Measurements from ENCODE around the gene SMPDL3B. TPM values are rescaled to one million over a fixed set of nuclear protein-coding genes. Genes with fewer than 3 reads are reported as not detected.

The SMPDL3B gene
- total and polyA plus RNA-seq, 5 experiments from 2014 or later = 0.16 TPM; not detected in 4

DNA sequence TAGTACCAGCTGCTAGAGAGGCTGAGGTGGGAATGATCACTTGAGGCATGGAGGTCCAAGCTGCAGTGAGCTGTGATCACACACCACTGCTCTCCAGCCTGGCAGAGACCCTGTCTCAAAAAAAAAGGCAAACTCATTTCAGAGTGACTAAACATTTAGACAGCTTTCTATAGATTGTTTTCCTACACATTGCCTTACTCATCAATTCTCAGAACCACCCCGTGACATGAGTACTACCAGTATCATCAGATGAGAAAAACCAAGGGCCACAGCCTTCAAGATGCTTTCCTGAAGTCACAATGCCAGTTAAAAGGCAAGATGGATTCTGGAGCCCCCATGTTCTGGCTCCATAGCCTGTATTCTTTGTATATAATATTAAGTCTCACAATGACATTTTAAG is 22.4 kb upstream of the SMPDL3B start:
- Mint-ChIP-seq H3K27ac (peak overlapping the region in 8 of 10 donors; percentile 18 to 85 (median 54)), H3K4me3 (peak overlapping the region in 8 of 10 donors; percentile 4 to 63 (median 46)), H3K27me3 (peaks cover 0 to under 1% (median 0%) of the 10 kb centered on the region in 5 donors), H3K9me3 (peaks cover 0 to 5% (median 0%) of the 10 kb centered on the region in 9 donors), H3K4me1 (peaks cover 8 to 30% (median 22%) of the 10 kb centered on the region in 4 donors), H3K36me3 (peaks cover 3 to 52% (median 5%) of the 10 kb centered on the region in 3 donors)
- no peak for DNase-seq
- POLR2A ChIA-PET = interaction anchor here (0.9 to 1.4 kb wide), 2 partner anchors 35 to 176 kb away, joined by 3 to 5 read pairs; partner anchors contain the start of gene EYA3
- no peak for ATAC-seq

DNA sequence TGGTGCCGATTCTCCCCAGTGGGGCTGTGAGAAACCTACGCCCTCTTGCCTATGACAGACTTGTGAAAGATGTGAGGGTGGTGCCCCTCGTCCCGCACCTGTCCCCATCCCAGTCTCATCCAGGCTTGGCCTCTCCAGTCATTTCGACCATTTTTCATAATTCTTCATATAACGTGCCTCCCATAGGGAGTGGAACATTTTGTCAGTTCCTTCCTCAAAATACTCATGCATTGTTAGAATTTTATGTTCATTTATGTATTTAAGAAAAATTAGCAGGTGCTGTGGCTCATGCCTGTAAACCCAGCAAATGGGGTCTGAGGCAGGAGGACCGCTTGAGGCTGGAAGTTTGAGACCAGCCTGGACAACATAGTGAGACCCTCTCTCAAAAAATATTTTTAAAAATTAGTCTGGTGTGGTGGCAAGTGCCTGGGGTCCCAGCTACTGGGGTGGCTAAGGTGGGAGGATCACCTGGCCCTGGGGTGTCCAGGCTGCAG is 19.7 kb upstream of the SMPDL3B start:
- H3K27ac Mint-ChIP-seq = peak overlapping the region; percentile 95 to 99 (median 98)
- peaks cover 5 to 29% (median 21%) of the 10 kb centered on the region in 4 donors for H3K4me1 Mint-ChIP-seq
- H3K9me3 Mint-ChIP-seq = peaks cover 0 to 5% (median 0%) of the 10 kb centered on the region in 9 donors
- ATAC-seq = no peak
- DNase-seq = peak in 1 of 10 donors; percentile 17
- POLR2A ChIA-PET = interaction anchor here (0.6 to 1.0 kb wide), 3 partner anchors 28 to 223 kb away, joined by 3 to 6 read pairs (median 3); no protein-coding TSS in a partner anchor
- peak overlapping the region; percentile 96 to 100 (median 99) for H3K4me3 Mint-ChIP-seq
- peaks cover 3 to 27% (median 5%) of the 10 kb centered on the region in 3 donors for H3K36me3 Mint-ChIP-seq
- peaks cover 0 to 3% (median 0%) of the 10 kb centered on the region in 5 donors for H3K27me3 Mint-ChIP-seq

DNA sequence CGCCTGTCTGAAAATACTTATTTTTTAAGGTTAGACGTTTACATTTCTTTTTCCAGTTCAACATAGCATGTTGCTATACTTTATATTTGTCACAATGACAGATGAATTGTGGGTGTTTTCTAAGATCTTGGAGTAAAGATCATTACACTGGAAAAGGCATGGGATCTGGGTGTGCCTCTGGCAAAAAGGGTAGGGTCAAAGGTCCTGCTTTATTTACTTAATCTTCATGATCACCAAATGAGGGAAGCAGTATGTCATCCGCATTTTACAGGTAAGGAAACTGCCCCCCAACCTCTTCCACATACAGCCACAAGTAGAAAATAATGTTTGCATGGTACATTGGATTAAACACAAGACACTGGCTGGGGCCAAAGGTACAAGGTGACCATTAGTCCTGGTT is 12.5 kb upstream of the SMPDL3B start:
- peaks cover 0 to 3% (median 0%) of the 10 kb centered on the region in 5 donors for H3K27me3 Mint-ChIP-seq
- no peaks in the 10 kb centered on the region for H3K4me1 Mint-ChIP-seq
- no peak overlapping the region for H3K4me3 Mint-ChIP-seq
- DNase-seq = no peak
- no peak for ATAC-seq
- no peaks in the 10 kb centered on the region for H3K36me3 Mint-ChIP-seq
- POLR2A ChIA-PET = no interaction called here
- no peak overlapping the region for H3K27ac Mint-ChIP-seq
- H3K9me3 Mint-ChIP-seq = no peaks in the 10 kb centered on the region

DNA sequence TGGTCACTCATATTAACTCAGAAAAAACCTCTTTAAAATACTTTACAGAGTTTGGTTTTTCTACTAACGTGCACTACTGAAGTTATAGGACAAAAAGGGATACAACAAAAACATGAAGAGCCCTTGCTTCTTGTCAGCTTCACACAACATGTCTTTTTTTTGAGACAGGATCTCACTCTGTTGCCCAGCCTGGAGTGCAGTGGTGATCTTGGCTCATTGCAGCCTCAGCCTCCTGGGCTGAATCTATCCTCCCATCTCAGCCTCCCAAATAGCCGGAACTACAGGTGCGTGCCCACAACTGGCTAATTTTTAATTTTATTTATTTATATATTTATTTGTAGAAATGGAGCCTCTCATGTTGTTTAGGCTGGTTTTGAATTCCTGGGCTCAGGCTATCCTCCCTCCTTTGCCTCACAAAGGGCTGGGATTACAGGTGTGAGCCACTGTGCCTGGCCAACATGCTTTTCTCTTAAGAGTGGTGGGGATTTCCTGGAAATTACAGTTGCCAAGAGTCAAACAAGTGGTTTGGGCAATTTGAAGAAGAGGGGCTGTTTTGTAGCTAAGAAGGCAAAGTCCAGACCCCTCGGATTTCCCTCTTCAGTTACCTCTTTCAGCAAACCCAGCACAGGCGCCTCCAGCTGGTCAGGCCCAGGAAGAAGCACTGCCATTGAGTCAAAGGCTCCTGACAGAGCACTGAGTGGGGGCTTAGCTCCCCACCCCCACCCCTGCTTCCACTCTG is 6.4 kb upstream of the SMPDL3B start:
- Mint-ChIP-seq H3K27me3 (peaks cover 0 to 15% (median 0%) of the 10 kb centered on the region in 5 donors), H3K4me3 (no peak overlapping the region), H3K4me1 (peaks cover 0 to 5% (median 1%) of the 10 kb centered on the region in 4 donors), H3K27ac (no peak overlapping the region), H3K9me3 (no peaks in the 10 kb centered on the region), H3K36me3 (no peaks in the 10 kb centered on the region)
- POLR2A ChIA-PET = no interaction called here
- DNase-seq (no peak), ATAC-seq (no peak)

DNA sequence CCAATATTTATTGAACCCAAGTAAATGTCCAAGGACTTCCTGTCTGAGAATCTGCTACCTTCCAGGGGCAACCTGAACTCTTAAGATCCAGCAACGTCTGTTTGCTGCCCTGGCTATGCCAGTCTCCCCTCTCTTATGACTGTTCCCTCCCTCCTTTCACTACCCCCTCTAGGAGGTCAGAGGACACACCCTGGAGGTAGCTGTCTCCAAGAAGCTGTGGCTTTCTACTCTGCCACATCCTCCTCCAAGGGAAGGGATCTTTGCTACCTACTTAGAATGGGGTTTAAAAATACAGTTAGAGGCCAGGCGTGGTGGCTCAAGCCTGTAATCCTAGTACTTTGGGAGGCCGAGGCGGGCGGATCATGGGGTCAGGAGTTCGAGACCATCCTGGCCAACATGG is 3.6 kb upstream of the SMPDL3B start:
- DNase-seq (no peak), ATAC-seq (no peak)
- H3K27me3 Mint-ChIP-seq = peaks cover 4 to 29% (median 12%) of the 10 kb centered on the region in 5 donors
- no peaks in the 10 kb centered on the region for H3K36me3 Mint-ChIP-seq
- H3K27ac Mint-ChIP-seq = no peak overlapping the region
- no peak overlapping the region for H3K4me3 Mint-ChIP-seq
- H3K4me1 Mint-ChIP-seq = peaks cover 9 to 21% (median 11%) of the 10 kb centered on the region in 4 donors
- POLR2A ChIA-PET = no interaction called here
- H3K9me3 Mint-ChIP-seq = no peaks in the 10 kb centered on the region

DNA sequence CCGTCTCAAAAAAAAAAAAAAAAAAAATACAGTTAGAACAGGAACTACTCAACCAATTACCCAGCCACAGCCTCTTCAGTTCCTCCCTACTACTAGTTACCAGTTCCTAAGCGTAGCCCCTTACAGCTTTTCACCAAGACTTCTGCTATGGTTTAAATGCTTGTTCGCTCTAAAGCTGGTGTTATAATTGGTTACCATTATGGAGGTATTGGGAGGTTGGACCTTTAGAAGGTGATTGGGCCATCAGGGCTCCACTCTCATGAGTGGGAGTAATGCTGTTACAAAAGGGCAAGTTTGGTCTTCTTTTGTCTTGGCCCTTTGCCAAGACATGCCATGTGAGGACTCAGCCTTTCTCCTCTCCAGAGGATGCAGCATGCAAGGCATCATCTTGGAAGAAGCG is 3.0 kb upstream of the SMPDL3B start:
- Mint-ChIP-seq H3K27ac (no peak overlapping the region), H3K4me3 (no peak overlapping the region), H3K36me3 (no peaks in the 10 kb centered on the region), H3K27me3 (peaks cover 4 to 29% (median 12%) of the 10 kb centered on the region in 5 donors), H3K9me3 (no peaks in the 10 kb centered on the region), H3K4me1 (peaks cover 9 to 21% (median 11%) of the 10 kb centered on the region in 4 donors)
- POLR2A ChIA-PET = interaction anchor here (0.6 kb wide), 1 partner anchor 32 kb away, joined by 3 read pairs; no protein-coding TSS in a partner anchor
- DNase-seq (no peak), ATAC-seq (no peak)

DNA sequence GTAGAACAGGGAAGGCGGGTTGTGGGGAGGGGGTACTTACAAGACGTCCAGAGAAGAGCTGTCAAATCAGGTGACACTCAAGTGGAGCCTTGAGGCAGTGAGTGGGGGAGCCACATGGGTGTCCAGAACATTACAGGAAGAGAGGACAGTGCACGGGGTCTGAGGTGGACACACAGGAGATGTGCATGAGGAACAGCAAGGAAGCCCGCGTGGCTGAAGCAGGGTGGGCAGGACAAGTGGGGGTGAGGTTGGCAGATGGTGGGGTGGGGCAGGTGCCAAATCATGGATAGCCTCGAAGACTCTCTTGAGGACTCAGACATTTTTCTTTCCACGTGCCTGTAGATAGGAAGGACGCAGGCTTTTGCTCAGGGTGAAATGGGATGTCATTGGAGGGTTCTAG is 921 bp downstream of the SMPDL3B start:
- POLR2A ChIA-PET = no interaction called here

DNA sequence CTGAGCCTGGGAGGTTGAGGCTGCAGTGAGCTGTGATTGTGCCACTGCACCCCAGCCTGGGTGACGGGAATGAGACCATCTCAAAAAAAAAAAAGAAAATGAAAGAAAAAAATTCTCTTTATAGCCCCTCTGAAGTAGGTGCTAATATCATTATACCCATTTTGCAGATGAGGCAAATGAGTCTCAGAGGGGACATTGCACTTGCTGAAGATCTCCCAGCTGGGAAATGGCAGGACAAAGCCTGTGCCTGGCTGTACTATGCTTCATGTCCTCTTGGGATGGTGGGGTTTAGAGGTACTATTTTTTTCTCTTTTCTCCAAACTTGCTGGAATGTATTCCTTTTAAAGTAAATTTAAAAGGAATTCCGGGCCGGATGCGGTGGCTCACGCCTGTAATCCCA is 1.6 kb downstream of the SMPDL3B start:
- peaks cover 4 to 29% (median 12%) of the 10 kb centered on the region in 5 donors for H3K27me3 Mint-ChIP-seq

More for the DNA sequence above, 921 bp downstream of the SMPDL3B start:
- DNase-seq (no peak), ATAC-seq (no peak)
- peak overlapping the region in 4 of 10 donors; percentile 23 to 78 (median 60) for H3K4me3 Mint-ChIP-seq
- peaks cover 14 to 33% (median 17%) of the 10 kb centered on the region in 4 donors for H3K4me1 Mint-ChIP-seq
- H3K27me3 Mint-ChIP-seq = peaks cover 4 to 29% (median 12%) of the 10 kb centered on the region in 5 donors
- no peaks in the 10 kb centered on the region for H3K9me3 Mint-ChIP-seq
- no peaks in the 10 kb centered on the region for H3K36me3 Mint-ChIP-seq
- peak overlapping the region in 4 of 10 donors; percentile 0 to 85 (median 36) for H3K27ac Mint-ChIP-seq

DNA sequence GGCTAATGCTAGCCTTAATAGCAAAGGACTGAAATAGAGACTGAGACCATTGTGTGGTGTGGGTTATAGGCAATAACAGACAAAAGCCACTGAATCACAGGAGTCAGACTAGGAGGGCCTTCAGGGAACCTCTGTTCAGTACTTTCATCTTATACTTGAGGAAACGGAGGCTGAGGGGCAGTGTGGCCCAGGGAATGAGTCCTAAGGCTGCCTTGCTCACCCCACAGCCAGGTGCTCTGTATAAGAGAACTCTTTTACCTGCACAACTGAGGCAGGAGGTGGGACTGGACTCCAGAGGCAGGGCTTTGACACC is 2.7 kb downstream of the SMPDL3B start:
- ATAC-seq = no peak
- Mint-ChIP-seq H3K36me3 (no peaks in the 10 kb centered on the region), H3K4me1 (peaks cover 17 to 38% (median 20%) of the 10 kb centered on the region in 4 donors), H3K27me3 (peaks cover 4 to 20% (median 12%) of the 10 kb centered on the region in 5 donors), H3K27ac (no peak overlapping the region), H3K9me3 (no peaks in the 10 kb centered on the region), H3K4me3 (no peak overlapping the region)
- POLR2A ChIA-PET = no interaction called here
- DNase-seq = no peak

More for the DNA sequence above, 1.6 kb downstream of the SMPDL3B start:
- H3K36me3 Mint-ChIP-seq = no peaks in the 10 kb centered on the region
- POLR2A ChIA-PET = interaction anchor here (0.6 kb wide), 1 partner anchor 183 kb away, joined by 3 read pairs; no protein-coding TSS in a partner anchor
- no peak for ATAC-seq
- no peaks in the 10 kb centered on the region for H3K9me3 Mint-ChIP-seq
- peaks cover 17 to 37% (median 19%) of the 10 kb centered on the region in 4 donors for H3K4me1 Mint-ChIP-seq
- no peak overlapping the region for H3K4me3 Mint-ChIP-seq
- H3K27ac Mint-ChIP-seq = peak overlapping the region in 1 of 10 donors; percentile 52
- DNase-seq = no peak

DNA sequence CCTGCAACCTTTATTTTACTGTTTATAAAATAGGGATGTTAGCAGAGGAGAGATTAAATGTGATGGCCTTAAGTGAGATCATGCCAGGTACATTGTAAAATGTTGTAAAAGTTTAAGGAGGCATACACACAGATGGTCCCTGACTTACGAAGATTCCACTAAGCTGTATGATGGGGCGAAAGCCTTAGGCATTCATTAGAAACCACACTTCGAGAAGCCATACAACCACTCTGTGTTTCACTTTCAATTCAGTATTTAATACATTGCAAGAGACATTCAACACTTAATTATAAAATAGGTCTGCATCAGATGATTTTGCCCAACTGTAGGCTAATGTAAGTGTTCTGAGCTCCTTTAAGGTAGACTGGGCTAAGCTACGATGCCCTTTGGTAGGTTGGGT is 3.7 kb downstream of the SMPDL3B start:
- DNase-seq = no peak
- Mint-ChIP-seq H3K4me1 (peaks cover 17 to 47% (median 26%) of the 10 kb centered on the region in 4 donors), H3K36me3 (no peaks in the 10 kb centered on the region), H3K9me3 (no peaks in the 10 kb centered on the region), H3K27ac (peak overlapping the region in 1 of 10 donors; percentile 29), H3K27me3 (peaks cover 4 to 14% (median 11%) of the 10 kb centered on the region in 5 donors), H3K4me3 (no peak overlapping the region)
- ATAC-seq = no peak
- POLR2A ChIA-PET = no interaction called here

DNA sequence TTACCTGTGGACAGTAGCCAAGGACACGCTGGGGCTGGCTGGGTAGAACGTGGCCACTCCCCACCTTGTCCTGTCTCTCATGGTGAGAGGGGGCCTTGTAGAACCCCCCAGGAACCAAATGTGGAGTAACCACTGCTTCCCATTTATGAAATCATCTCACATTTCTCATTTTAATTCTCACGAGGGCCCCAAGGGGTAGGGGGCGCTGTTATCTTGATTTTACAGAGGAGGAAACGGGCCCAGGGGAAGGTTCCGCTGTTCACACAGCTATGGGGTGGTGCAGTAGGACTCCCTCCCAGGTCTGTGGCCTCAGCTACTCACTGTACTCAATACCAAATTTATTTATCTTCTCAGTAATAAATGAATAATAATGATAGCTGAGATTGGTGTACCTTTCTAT is 5.5 kb downstream of the SMPDL3B start:
- ATAC-seq (peak; percentile 90 to 96), DNase-seq (peak; percentile 45 to 89 (median 68))
- Mint-ChIP-seq H3K27me3 (peaks cover 0 to 7% (median 6%) of the 10 kb centered on the region in 5 donors), H3K4me3 (no peak overlapping the region), H3K36me3 (no peaks in the 10 kb centered on the region), H3K4me1 (peaks cover 9 to 52% (median 26%) of the 10 kb centered on the region in 4 donors), H3K9me3 (no peaks in the 10 kb centered on the region), H3K27ac (peak overlapping the region; percentile 41 to 94 (median 83))
- POLR2A ChIA-PET = interaction anchor here (0.6 to 3.0 kb wide), 4 partner anchors 19 to 82 kb away, joined by 4 to 10 read pairs (median 5); partner anchors contain the start of gene XKR8

DNA sequence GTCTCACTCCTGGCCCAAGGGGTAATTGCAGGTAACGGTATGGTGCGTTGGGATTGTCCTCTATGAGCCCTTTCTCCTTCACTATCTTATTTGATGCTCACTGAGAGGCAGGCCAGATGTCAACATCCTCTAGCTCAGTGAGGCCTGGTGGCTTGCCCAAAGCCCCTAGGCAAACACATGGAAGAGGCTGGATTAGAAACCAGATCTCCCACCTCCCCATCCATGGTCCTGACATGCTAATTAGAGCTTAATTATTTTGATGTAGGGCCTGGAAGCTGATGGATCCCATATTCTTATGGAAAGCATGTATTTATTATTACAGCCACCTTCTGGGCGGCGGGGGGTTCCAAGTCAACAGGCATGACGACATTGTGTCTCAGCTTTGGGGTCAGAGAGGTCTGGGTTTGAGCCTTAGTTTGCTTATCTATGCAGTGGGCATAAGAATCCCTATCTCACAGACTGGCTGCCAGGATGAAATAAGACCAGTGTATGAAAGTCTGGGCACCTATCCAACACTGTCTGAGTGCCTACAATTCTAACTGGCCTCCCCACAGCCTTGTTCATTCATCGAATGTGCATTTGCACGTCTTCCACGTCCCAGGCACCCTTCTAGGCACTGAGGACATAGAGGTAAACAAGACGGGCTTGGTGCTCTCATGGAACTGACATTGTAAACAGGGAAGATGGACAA is 6.2 kb downstream of the SMPDL3B start:
- POLR2A ChIA-PET = interaction anchor here (0.5 to 3.0 kb wide), 6 partner anchors 14 to 83 kb away, joined by 3 to 10 read pairs (median 5); partner anchors contain the start of gene XKR8
- H3K4me1 Mint-ChIP-seq = peaks cover 5 to 45% (median 23%) of the 10 kb centered on the region in 4 donors
- DNase-seq = no peak

More for the DNA sequence above, 6.2 kb downstream of the SMPDL3B start:
- Mint-ChIP-seq H3K27ac (peak overlapping the region; percentile 48 to 94 (median 78)), H3K4me3 (no peak overlapping the region), H3K36me3 (no peaks in the 10 kb centered on the region), H3K9me3 (no peaks in the 10 kb centered on the region), H3K27me3 (peaks cover 0 to under 1% (median 0%) of the 10 kb centered on the region in 5 donors)
- no peak for ATAC-seq

Measured in naive thymus-derived CD8-positive, alpha-beta T cell (primary cell).